Lower lobe of right lung (tissue), 2 donors: ENCODE measurements around the gene CHST1. TPM values are rescaled to one million over a fixed set of nuclear protein-coding genes. Genes with fewer than 3 reads are reported as not detected.

ENCODE experiments used
- ATAC-seq, 2 donors: fragments of 200-7000 bp; cut with Tn5 transposase; one replicate each; pipeline ENCODE4 v1.9.1; 2020 to 2022; ENCODE audit warnings: mild to moderate bottlenecking in 2 of 2, moderate library complexity in 2 of 2
- DNase-seq: peaks from one replicate; pipeline ENCODE4 v3.0.0-alpha.2; 2020
- H3K27ac ChIP-seq: fragments of 200-600 bp; one replicate; pipeline ENCODE4 v1.8.0; 2022
- H3K27me3 ChIP-seq: fragments of 200-600 bp; one replicate; pipeline ENCODE4 v1.8.0; 2022; ENCODE audit warnings: low read depth
- H3K36me3 ChIP-seq: fragments of 200-600 bp; one replicate; pipeline ENCODE4 v1.8.0; 2022; ENCODE audit warnings: mild to moderate bottlenecking
- H3K4me1 ChIP-seq: fragments of 200-600 bp; one replicate; pipeline ENCODE4 v1.8.0; 2022
- H3K4me3 ChIP-seq: fragments of 200-600 bp; one replicate; pipeline ENCODE4 v1.8.0; 2022; ENCODE audit warnings: mild to moderate bottlenecking
- H3K9me3 ChIP-seq: fragments of 200-600 bp; one replicate; pipeline ENCODE4 v1.8.0; 2022
- intact Hi-C: fragments of 100-400 bp; cut with DNase I; formaldehyde crosslinking; loops from one replicate; pipeline ENCODE4 v1.11.0; 2022
- total RNA-seq: library from RNA; stranded (reverse); fragmentation: NEBNext Ultra II Directional; extraction: Animal tissue kit (Norgen Biotek cat#: 25700); gene quantifications from one replicate; pipeline ENCODE4 v1.2.1, GENCODE V29; 2021
- TF ChIP-seq, protein P1 (sequence below): fragments of 200-600 bp; IDR thresholded peaks from one replicate; pipeline ENCODE4 v1.8.0; 2022; ENCODE audit warnings: antibody characterized with exemption, mild to moderate bottlenecking
- donor health status: DM: no; HTN: yes; CAD: no; lungs with severe emphysema.

The CHST1 gene
- total RNA-seq, 1 donor from 2014 or later = 4.6 TPM

DNA sequence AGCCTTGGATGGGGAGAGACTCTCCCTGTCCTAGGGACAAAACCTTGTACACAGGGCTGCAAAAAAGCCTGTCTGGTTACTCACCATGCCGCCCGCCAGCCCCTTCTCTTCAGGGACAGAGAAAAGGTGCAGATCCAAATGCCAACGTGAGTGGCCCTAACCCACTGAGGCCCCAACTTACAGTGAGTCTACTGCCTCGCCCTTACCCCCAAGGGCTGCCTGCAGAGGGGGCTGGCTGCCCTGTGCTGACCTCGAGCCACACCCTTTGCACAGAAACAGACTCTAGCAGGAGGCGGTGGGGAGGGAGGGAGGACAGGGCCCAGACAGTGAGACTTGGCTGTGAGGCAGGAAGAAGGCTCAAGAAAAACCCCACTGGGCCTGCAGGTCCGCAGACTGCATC lies 13.6 kb upstream of the CHST1 start:
- DNase-seq = no peak
- H3K36me3 ChIP-seq = no peaks in the 10 kb centered on the region
- intact Hi-C loops = no loop called here
- TF ChIP-seq, protein P1, sequence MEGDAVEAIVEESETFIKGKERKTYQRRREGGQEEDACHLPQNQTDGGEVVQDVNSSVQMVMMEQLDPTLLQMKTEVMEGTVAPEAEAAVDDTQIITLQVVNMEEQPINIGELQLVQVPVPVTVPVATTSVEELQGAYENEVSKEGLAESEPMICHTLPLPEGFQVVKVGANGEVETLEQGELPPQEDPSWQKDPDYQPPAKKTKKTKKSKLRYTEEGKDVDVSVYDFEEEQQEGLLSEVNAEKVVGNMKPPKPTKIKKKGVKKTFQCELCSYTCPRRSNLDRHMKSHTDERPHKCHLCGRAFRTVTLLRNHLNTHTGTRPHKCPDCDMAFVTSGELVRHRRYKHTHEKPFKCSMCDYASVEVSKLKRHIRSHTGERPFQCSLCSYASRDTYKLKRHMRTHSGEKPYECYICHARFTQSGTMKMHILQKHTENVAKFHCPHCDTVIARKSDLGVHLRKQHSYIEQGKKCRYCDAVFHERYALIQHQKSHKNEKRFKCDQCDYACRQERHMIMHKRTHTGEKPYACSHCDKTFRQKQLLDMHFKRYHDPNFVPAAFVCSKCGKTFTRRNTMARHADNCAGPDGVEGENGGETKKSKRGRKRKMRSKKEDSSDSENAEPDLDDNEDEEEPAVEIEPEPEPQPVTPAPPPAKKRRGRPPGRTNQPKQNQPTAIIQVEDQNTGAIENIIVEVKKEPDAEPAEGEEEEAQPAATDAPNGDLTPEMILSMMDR = no peak
- no peaks in the 10 kb centered on the region for H3K27me3 ChIP-seq
- no peak overlapping the region for H3K4me3 ChIP-seq
- H3K27ac ChIP-seq = no peak overlapping the region
- H3K9me3 ChIP-seq = no peaks in the 10 kb centered on the region
- H3K4me1 ChIP-seq = no peaks in the 10 kb centered on the region
- no peak for ATAC-seq

- no peaks in the 10 kb centered on the region for H3K27me3 ChIP-seq
- intact Hi-C loops = no loop called here
- DNase-seq = no peak
Measured at GRCh38 chr11:45677770-45678512, 12.5 kb upstream of the CHST1 start.

GRCh38 chr11:45676522-45677095 lies 11.2 kb upstream of the CHST1 start:
- DNase-seq = no peak
- intact Hi-C loops = no loop called here
- Histone ChIP-seq H3K4me3 (no peak overlapping the region), H3K4me1 (no peaks in the 10 kb centered on the region), H3K9me3 (no peaks in the 10 kb centered on the region), H3K27ac (no peak overlapping the region), H3K36me3 (no peaks in the 10 kb centered on the region), H3K27me3 (no peaks in the 10 kb centered on the region)
- ATAC-seq = no peak
- TF ChIP-seq, protein P1 = no peak

More at GRCh38 chr11:45677770-45678512, 12.5 kb upstream of the CHST1 start:
- peak in 1 of 2 donors; percentile 42 for ATAC-seq
- Histone ChIP-seq H3K27ac (no peak overlapping the region), H3K9me3 (no peaks in the 10 kb centered on the region), H3K4me1 (no peaks in the 10 kb centered on the region), H3K4me3 (no peak overlapping the region), H3K36me3 (no peaks in the 10 kb centered on the region)
- TF ChIP-seq, protein P1 = no peak

DNA sequence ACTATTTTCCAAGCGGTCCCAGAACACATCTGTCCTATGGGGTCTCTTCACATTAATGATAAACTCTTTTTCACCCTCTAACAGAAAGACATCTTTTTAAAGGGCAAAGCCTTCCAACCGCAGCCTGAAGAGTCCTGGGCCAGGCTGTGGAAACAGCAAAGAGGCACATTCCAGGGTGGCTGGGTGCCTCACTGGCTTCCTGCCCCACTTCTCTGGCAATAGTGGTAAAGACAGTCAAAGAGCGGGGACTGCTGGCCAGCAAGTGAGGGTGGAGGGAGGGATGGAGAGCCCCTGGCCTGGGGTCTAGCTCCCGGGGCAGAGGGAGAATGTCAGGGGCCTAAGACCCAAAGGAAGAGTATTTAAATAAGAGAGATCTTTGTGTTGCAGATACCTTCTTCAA lies 10.2 kb upstream of the CHST1 start:
- Histone ChIP-seq H3K9me3 (no peaks in the 10 kb centered on the region), H3K4me1 (no peaks in the 10 kb centered on the region), H3K27ac (no peak overlapping the region), H3K27me3 (no peaks in the 10 kb centered on the region), H3K4me3 (no peak overlapping the region), H3K36me3 (no peaks in the 10 kb centered on the region)
- TF ChIP-seq, protein P1 = no peak
- intact Hi-C loops = no loop called here
- DNase-seq (no peak), ATAC-seq (no peak)

- no peak for DNase-seq
- intact Hi-C loops = no loop called here
- H3K27me3 ChIP-seq = no peaks in the 10 kb centered on the region
- H3K4me3 ChIP-seq = no peak overlapping the region
- H3K4me1 ChIP-seq = no peaks in the 10 kb centered on the region
- no peak overlapping the region for H3K27ac ChIP-seq
- no peaks in the 10 kb centered on the region for H3K36me3 ChIP-seq
- no peaks in the 10 kb centered on the region for H3K9me3 ChIP-seq
- TF ChIP-seq, protein P1 = no peak
- ATAC-seq = no peak
Measured at GRCh38 chr11:45674481-45675190, 9.2 kb upstream of the CHST1 start.
